Right lobe of liver (tissue), 4 donors: ENCODE measurements around the gene ARCN1.

Experiments used
- POLR2A ChIP-seq: fragments of 450-650 bp; IDR thresholded peaks from one replicate; pipeline ENCODE4 v1.6.1; 2017; ENCODE audit warnings: antibody characterized with exemption, mild to moderate bottlenecking
- TF ChIP-seq, protein P1 (sequence below), 4 donors: fragments of 200-600 bp in 3 of 4; fragments of 450-650 bp in 1 of 4; IDR thresholded peaks; one replicate each; pipeline versions ENCODE4 v1.5.1 to v1.8.0; 2016 to 2022; ENCODE audit warnings: antibody characterized with exemption in 4 of 4, mild to moderate bottlenecking in 2 of 4
- donor health status: DM: no; HTN: no; CAD: no.
- donor health status: DM: no; HTN: no; CAD: no.
- donor health status: DM: no; HTN: yes; CAD: no.

DNA sequence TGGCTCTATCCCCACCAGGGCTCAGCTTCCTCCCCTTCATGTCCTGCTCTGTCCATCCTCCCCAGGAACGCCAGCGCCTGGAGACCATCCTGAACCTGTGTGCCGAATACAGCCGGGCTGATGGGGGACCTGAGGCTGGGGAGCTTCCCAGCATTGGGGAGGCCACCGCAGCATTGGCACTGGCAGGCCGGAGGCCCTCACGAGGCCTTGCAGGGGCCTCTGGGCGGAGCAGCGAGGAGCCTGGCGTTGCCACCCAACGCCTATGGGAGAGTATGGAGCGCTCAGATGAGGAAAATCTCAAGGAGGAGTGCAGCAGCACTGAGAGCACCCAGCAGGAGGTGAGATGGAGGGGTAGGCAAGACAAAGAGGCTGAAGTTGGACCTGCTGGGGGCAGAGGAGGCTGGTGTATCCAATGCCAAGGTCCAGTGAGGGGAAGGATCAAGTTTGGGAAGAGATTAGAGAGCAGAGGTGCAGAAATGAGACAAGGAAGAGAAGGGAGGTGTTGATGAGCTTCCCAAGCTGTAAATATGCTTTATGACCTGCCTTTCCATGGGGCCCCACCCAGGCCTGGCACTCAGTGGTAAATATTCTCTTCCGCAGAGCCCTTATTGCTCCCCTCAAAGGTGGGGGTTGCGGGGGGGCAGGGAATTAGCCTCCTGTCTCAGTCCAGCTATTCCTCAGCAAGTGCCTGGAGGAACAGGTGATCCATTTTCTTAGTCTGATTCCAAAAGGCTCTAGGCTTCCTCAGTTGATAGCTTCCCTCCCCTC is 59.1 kb downstream of the ARCN1 start:
- TF ChIP-seq, protein P1, sequence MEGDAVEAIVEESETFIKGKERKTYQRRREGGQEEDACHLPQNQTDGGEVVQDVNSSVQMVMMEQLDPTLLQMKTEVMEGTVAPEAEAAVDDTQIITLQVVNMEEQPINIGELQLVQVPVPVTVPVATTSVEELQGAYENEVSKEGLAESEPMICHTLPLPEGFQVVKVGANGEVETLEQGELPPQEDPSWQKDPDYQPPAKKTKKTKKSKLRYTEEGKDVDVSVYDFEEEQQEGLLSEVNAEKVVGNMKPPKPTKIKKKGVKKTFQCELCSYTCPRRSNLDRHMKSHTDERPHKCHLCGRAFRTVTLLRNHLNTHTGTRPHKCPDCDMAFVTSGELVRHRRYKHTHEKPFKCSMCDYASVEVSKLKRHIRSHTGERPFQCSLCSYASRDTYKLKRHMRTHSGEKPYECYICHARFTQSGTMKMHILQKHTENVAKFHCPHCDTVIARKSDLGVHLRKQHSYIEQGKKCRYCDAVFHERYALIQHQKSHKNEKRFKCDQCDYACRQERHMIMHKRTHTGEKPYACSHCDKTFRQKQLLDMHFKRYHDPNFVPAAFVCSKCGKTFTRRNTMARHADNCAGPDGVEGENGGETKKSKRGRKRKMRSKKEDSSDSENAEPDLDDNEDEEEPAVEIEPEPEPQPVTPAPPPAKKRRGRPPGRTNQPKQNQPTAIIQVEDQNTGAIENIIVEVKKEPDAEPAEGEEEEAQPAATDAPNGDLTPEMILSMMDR (IDR thresholded peaks at IDR 0.05) = no peak
- no peak for TF ChIP-seq POLR2A
